ENCODE results near the gene TMEM38B. TPM values are rescaled to one million over a fixed set of nuclear protein-coding genes. Genes with fewer than 3 reads are reported as not detected.

The TMEM38B gene
- total and polyA plus RNA-seq, 2 of the 8 experiments (the other 6 are each of a cell fraction or from before 2014, with no cell fraction given), result 10.6 to 12.4 TPM

DNA sequence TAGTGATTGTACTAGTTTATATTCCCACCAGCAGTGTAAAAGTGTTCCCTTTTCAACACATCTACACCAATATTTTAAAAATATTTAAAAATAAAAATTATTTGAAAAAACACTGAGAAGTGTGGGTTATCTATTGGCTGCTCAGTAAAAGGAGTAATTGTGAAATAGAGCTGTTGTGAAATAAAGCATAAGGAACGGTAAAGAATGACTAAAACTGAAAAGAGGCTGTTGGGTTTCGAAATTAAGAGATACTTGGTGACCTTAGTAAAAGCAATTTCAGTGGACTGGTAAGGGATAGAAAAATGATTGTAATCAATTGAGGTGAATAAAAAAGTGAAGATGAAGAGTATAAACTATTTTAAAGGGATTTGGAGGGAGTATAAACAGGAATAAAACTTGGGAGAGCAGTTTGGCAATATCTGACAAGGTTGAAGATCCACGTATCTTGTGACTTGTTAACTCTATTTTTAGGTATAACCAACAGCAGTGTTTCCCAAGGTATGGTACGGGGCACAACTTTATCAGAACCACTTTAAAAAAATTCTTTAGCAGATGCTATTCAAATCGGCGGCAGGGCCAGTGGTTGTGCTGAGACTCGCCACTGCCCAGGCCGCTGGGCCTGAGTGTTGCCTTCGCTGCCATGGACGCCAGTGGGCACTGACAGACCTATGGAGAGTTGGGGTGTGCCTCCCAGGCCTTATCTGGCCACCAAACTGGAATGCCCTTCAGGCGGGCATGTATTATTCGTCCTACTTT, 63.3 kb downstream of the TMEM38B start:
- H3K23me2 ChIP-seq (ENCODE audit: low read depth, low read length), result no peaks in the 10 kb centered on the region
- peaks cover 0 to 3% (median 0%) of the 10 kb centered on the region in 4 experiments; a peak in 1 of 8 replicates for H3K36me3 ChIP-seq (ENCODE audit: control insufficient read depth in 2 of 4, insufficient read depth in 4 of 4, low read length in 3 of 4)
- no peak overlapping the region for H3K18ac ChIP-seq (ENCODE audit: extremely low read depth, low read length)
- POLR2A ChIA-PET (ENCODE audit: partially characterized antibody), result interaction anchor here (0.7 kb wide), 1 partner anchor 34 kb away, joined by 3 read pairs; no protein-coding TSS in a partner anchor
- H4K5ac ChIP-seq (ENCODE audit: insufficient read length, low read depth, low read length), result no peak overlapping the region
- no peak for TF ChIP-seq TEAD4 (IDR thresholded peaks at IDR 0.05; ENCODE audit: low read depth, low read length)
- TF ChIP-seq JUN (IDR thresholded peaks at IDR 0.05; ENCODE audit: low read depth, low read length), result no peak
- TF ChIP-seq FOSL1 (IDR thresholded peaks at IDR 0.05; ENCODE audit: insufficient read depth, low read depth, low read length), result no peak
- H3K9me3 ChIP-seq (ENCODE audit: insufficient read depth in 2 of 2, low read depth in 1 of 2, low read length in 1 of 2), result 0 out of 4 replicates have a peak, but pooled peaks cover 0 to 2% of the 10 kb centered on the region in 2 experiments
- H4K8ac ChIP-seq (ENCODE audit: extremely low read depth, insufficient read depth, low read length), result no peak overlapping the region
- H3K4me3 ChIP-seq (ENCODE audit: extremely low read depth in 1 of 4, insufficient read depth in 2 of 4, low read depth in 3 of 4, low read length in 4 of 4), result no peak overlapping the region
- no peak overlapping the region for H2BK15ac ChIP-seq (ENCODE audit: low read length)
- DNase-seq (ENCODE audit: low read depth in 1 of 2, low spot score in 2 of 2), result no peak
- H2AK5ac ChIP-seq (ENCODE audit: low read depth, low read length), result no peak overlapping the region
- H2AFZ ChIP-seq (ENCODE audit: low read length), result no peak overlapping the region
- no peak overlapping the region for H3K23ac ChIP-seq (ENCODE audit: insufficient read length)
- no peak overlapping the region for H4K91ac ChIP-seq (replicated peaks; ENCODE audit: insufficient read length, low read length)
- H3K14ac ChIP-seq (ENCODE audit: insufficient read length), result no peak overlapping the region
- no peak overlapping the region for H3K4ac ChIP-seq (replicated peaks; ENCODE audit: insufficient read length, low read depth, low read length)
- no peak overlapping the region for H3K27ac ChIP-seq (ENCODE audit: low read depth, low read length)
- no peak overlapping the region for H3K9ac ChIP-seq (replicated peaks in 1 of 4; ENCODE audit: extremely low read depth in 1 of 4, low read depth in 3 of 4, low read length in 3 of 4)
- no peak overlapping the region for H2BK12ac ChIP-seq (ENCODE audit: low read depth, low read length)
- no peaks in the 10 kb centered on the region for H3K79me1 ChIP-seq (ENCODE audit: low read depth, low read length)
- no peaks in the 10 kb centered on the region for H3K4me1 ChIP-seq (replicated peaks in 1 of 4; ENCODE audit: control insufficient read depth in 3 of 4, insufficient read depth in 4 of 4, low read length in 3 of 4)
- no peak overlapping the region for H3K4me2 ChIP-seq (ENCODE audit: insufficient read depth in 1 of 2, low read depth in 2 of 2, low read length in 2 of 2)
- no peaks in the 10 kb centered on the region for H4K20me1 ChIP-seq (replicated peaks in 1 of 2; ENCODE audit: control insufficient read depth in 1 of 2, insufficient read depth in 2 of 2, low read length in 2 of 2)
- H3K79me2 ChIP-seq (ENCODE audit: control insufficient read depth in 1 of 2, insufficient read depth in 2 of 2, low read length in 2 of 2), result no peaks in the 10 kb centered on the region
- CTCF ChIA-PET (ENCODE audit: partially characterized antibody), result no interaction called here
- no peak overlapping the region for H2BK20ac ChIP-seq (ENCODE audit: low read length)
- no peaks in the 10 kb centered on the region for H3K27me3 ChIP-seq (replicated peaks in 1 of 4; ENCODE audit: control insufficient read depth in 3 of 4, extremely low read depth in 1 of 4, insufficient read depth in 3 of 4, low read length in 3 of 4)
- 90% methylated on average over 12 of the region's 12 CpGs; no CpG with 5 or more reads in 1 of the 2 experiments for WGBS, 2 experiments (ENCODE audit: extremely low coverage in 1 of 2, insufficient coverage in 1 of 2, insufficient read length in 1 of 2, insufficient replicate concordance in 2 of 2, low coverage in 1 of 2, low lambda C conversion rate in 2 of 2, missing lambda C conversion rate in 1 of 2)
- H2BK5ac ChIP-seq (ENCODE audit: low read depth, low read length), result no peak overlapping the region
- no peak overlapping the region for H2BK120ac ChIP-seq (replicated peaks; ENCODE audit: low read depth, low read length)
- no peak for FAIRE-seq
- no peak overlapping the region for H3K56ac ChIP-seq (replicated peaks; ENCODE audit: insufficient read length, low read depth, low read length)
